A549 treated with Mapracorat at 1 μM for 4 hours (cell line): ENCODE data around the gene CLPTM1. TPM values are rescaled to one million over a fixed set of nuclear protein-coding genes. Genes with fewer than 3 reads are reported as not detected.

ENCODE experiments used
- total RNA-seq: library from RNA; stranded (reverse); fragments of 200-300 nt; extraction: Qiagen RNA extraction; gene quantifications from 5 replicates; pipeline ENCODE4 v1.2.3, GENCODE V29; 2022

Gene CLPTM1, protein sequence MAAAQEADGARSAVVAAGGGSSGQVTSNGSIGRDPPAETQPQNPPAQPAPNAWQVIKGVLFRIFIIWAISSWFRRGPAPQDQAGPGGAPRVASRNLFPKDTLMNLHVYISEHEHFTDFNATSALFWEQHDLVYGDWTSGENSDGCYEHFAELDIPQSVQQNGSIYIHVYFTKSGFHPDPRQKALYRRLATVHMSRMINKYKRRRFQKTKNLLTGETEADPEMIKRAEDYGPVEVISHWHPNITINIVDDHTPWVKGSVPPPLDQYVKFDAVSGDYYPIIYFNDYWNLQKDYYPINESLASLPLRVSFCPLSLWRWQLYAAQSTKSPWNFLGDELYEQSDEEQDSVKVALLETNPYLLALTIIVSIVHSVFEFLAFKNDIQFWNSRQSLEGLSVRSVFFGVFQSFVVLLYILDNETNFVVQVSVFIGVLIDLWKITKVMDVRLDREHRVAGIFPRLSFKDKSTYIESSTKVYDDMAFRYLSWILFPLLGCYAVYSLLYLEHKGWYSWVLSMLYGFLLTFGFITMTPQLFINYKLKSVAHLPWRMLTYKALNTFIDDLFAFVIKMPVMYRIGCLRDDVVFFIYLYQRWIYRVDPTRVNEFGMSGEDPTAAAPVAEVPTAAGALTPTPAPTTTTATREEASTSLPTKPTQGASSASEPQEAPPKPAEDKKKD
- total RNA-seq = 136 to 197 TPM (median 165 TPM) in 5 replicates

GRCh38 chr19:44954649-44955504 is at the start of gene CLPTM1:
Gene CLPTM1 (plus strand): TSS chr19:44955380. CDS start chr19:44955396, 16 bp downstream.

DNA sequence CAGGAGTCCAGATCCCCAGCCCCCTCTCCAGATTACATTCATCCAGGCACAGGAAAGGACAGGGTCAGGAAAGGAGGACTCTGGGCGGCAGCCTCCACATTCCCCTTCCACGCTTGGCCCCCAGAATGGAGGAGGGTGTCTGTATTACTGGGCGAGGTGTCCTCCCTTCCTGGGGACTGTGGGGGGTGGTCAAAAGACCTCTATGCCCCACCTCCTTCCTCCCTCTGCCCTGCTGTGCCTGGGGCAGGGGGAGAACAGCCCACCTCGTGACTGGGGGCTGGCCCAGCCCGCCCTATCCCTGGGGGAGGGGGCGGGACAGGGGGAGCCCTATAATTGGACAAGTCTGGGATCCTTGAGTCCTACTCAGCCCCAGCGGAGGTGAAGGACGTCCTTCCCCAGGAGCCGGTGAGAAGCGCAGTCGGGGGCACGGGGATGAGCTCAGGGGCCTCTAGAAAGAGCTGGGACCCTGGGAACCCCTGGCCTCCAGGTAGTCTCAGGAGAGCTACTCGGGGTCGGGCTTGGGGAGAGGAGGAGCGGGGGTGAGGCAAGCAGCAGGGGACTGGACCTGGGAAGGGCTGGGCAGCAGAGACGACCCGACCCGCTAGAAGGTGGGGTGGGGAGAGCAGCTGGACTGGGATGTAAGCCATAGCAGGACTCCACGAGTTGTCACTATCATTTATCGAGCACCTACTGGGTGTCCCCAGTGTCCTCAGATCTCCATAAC is 49.6 kb upstream of the CLPTM1 start, which contains the start of gene APOE:
Gene APOE (plus strand): TSS at position 360 of the 724 bp plus-strand sequence. CDS start 829 bp downstream, outside the sequence.

DNA sequence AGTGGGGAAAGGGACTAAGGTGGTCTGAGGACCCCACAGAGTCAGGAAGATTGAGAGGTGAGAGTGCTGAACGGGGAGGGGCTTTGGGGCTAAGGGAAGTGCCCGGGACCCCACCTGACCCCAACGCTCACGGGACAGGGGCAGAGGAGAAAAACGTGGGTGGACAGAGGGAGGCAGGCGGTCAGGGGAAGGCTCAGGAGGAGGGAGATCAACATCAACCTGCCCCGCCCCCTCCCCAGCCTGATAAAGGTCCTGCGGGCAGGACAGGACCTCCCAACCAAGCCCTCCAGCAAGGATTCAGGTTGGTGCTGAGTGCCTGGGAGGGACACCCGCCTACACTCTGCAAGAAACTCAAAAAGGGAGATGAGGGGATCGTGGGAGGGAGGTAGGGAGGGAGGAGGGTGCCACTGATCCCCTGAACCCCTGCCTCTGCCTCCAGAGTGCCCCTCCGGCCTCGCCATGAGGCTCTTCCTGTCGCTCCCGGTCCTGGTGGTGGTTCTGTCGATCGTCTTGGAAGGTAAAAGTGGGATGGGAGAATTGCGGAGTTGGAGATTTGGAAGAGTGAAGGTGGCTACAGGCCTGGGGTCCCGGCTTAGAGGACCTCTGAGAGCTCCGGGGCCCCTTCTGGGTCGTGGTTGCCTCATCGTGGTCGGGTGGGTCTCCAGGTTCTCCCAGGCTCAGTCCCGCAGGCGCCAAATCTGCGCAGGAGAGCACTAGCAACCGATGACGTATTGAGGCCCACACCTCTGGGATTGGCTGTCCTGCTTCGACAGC is 40.6 kb upstream of the CLPTM1 start, which contains the start of gene APOC1:
Gene APOC1 (plus strand): TSS at position 176 of the 774 bp plus-strand sequence. CDS start 284 bp downstream, at position 460.

DNA sequence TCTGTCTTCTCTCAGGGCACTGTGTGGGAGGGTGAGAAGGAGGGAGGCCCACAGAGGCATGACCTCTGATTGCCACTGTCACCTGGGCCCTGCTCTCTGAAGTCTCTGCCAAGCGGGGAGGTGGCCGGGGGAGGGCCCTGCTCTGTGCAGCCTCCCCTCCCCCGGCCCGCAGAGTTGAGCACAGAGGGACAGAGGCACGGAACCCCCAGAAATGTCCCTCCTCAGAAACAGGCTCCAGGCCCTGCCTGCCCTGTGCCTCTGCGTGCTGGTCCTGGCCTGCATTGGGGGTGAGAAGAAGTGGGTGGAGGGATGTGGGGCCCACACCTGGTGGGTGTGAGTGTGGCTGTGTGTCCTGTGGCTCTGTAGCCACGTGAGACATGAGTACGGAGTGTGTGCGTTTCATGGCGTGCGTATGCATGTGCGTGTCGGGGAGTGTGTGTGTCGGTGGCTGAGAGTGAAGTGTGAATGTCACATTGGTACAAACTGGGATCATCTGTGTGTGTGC is 13.1 kb upstream of the CLPTM1 start, which contains the start of gene APOC4:
Gene APOC4 (plus strand): TSS at position 171 of the 505 bp plus-strand sequence. CDS start 41 bp downstream, at position 212.

GRCh38 chr19:45001087-45001739 is 46.0 kb downstream of the CLPTM1 start, which contains the start of gene RELB:
Gene RELB (plus strand): TSS chr19:45001464. CDS start chr19:45001580, 116 bp downstream.

GRCh38 chr19:45038931-45039893 is 84.0 kb downstream of the CLPTM1 start, which contains the start of gene CLASRP:
Gene CLASRP (plus strand): TSS chr19:45039045. CDS start chr19:45040213, 1,168 bp downstream.

Other genes starting within 250 kb of the CLPTM1 start
- 36.2 to 64.0 TPM (median 57.4 TPM) in 5 replicates for gene BCL3, start 206.7 kb upstream of the CLPTM1 start, total RNA-seq
- not detected in 5 replicates for gene CBLC, start 177.5 kb upstream of the CLPTM1 start, total RNA-seq
- 63.9 to 86.4 TPM (median 82.4 TPM) in 5 replicates for gene BCAM, start 146.3 kb upstream of the CLPTM1 start, total RNA-seq
- 69.8 to 82.6 TPM (median 77.9 TPM) in 5 replicates for gene NECTIN2, start 109.1 kb upstream of the CLPTM1 start, total RNA-seq
- 188 to 263 TPM (median 237 TPM) in 5 replicates for gene TOMM40, start 64.1 kb upstream of the CLPTM1 start, total RNA-seq
- 10.9 to 22.2 TPM (median 15.7 TPM) in 5 replicates for gene APOE, start 49.6 kb upstream of the CLPTM1 start, total RNA-seq
- 98.6 to 128 TPM (median 113 TPM) in 5 replicates for gene APOC1, start 40.8 kb upstream of the CLPTM1 start, total RNA-seq
- not detected in 5 replicates for gene APOC4, start 13.1 kb upstream of the CLPTM1 start, total RNA-seq
- not detected in 5 replicates for gene APOC2, start 9.3 kb upstream of the CLPTM1 start, total RNA-seq
- gene RELB, start 46.1 kb downstream of the CLPTM1 start, total RNA-seq = 23.9 to 46.8 TPM (median 41.0 TPM) in 5 replicates
- 52.7 to 80.7 TPM (median 66.8 TPM) in 5 replicates for gene CLASRP, start 83.7 kb downstream of the CLPTM1 start, total RNA-seq
- 9.3 to 15.7 TPM (median 13.8 TPM) in 5 replicates for gene ZNF296, start 121.1 kb downstream of the CLPTM1 start, total RNA-seq
- gene GEMIN7, start 123.9 kb downstream of the CLPTM1 start, total RNA-seq = 87.1 to 92.1 TPM (median 90.7 TPM) in 5 replicates
- gene PPP1R37, start 137.8 kb downstream of the CLPTM1 start, total RNA-seq = 24.6 to 41.0 TPM (median 38.8 TPM) in 5 replicates
- gene NKPD1, start 205.6 kb downstream of the CLPTM1 start, total RNA-seq = 0.33 to 0.73 TPM (median 0.57 TPM) in 5 replicates
- gene TRAPPC6A, start 222.9 kb downstream of the CLPTM1 start, total RNA-seq = 35.3 to 49.4 TPM (median 42.2 TPM) in 5 replicates
- 20.2 to 27.5 TPM (median 25.3 TPM) in 5 replicates for gene BLOC1S3, start 223.4 kb downstream of the CLPTM1 start, total RNA-seq